ENCODE data around the gene SLC35G3.
"Not testable (repeated sequence)": the region's sequence is repeated elsewhere in the genome, so short reads cannot be mapped to it uniquely, and the experiment has no call there.

The SLC35G3 gene

DNA sequence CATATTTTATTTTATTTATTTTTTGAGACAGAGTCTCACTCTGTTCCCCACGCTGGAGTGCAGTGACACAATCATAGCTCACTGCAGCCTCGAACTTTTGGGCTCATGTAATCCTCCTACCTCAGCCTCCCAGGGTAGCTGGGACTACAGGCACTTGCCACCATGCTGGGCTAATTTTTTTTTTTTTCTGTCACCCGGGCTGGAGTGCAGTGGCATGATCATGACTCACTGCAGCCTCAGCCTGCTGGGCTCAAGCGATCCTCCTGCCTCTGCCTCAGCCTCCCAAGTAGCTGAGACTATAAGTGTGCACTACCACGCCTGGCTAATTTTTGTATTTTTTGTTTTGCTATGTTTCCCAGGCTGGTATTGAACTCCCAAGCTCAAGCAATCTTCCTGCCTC, 29.5 kb downstream of the SLC35G3 start:
- DNase-seq (ENCODE audit: low read depth): no peak

DNA sequence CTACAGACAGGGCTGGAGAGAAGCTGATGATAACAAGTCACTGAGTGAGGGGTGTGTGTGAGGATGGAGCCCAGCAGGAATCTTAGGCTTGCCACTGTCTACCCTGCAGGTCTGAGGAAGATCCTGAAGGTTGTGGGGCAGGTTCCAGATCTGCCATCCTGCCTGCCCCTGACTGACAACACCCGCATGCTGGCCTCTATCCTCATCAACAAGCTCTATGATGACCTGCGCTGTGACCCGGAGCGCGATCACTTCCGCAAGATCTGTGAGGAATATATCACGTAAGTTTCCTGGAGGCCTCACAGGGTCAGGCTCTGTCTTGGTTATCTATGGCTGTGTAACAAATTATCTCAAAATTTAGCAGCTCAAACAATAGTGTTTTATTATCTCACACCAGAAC, 30.3 kb downstream of the SLC35G3 start:
- DNase-seq (ENCODE audit: low read depth): no peak

GRCh38 chr17:35162755-35163154, 31.4 kb downstream of the SLC35G3 start:
- no peak for DNase-seq (ENCODE audit: low read depth)

GRCh38 chr17:35161281-35161761, 32.9 kb downstream of the SLC35G3 start:
- no peak for DNase-seq (ENCODE audit: low read depth)

DNA sequence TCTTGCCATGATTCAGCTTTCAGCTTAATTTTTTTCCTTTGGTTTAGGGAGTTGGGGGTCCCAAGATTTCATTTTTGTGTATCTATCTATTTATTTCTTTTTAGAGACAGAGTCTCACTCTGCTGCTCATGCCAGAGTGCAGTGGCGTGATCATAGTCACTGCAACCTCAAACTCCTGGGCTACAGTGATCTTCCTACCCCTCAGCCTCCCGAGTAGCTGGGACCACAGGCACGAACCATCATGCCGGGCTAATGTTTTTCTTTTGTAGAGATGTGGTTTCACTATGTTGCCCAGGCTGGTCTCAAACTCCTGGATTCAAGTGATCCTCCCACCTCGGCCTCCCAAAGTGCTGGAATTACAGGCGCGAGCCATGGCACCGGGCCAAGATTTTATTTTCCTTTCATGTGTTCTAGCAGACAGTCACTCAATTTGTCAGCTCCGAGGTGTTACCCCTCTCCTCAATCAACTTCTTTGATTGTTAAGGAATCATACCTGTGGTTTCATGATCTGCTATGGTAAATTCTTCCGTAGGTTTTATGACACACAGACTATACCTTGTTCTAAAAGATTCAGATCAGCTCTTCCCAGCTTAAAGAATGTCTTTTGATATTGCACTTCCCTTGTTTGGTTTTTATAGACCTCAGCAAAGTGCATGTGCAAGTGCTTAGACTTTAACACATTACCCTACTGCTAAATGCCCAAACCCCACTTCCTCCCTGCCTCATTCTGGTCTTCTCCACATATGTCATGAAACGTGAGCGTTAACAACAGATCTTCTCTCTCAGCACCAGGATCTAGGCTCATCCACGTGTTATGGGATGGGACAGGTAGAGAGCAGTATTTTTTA, 33.6 kb downstream of the SLC35G3 start:
- DNase-seq (ENCODE audit: low read depth): no peak

GRCh38 chr17:35159940-35160339, 34.3 kb downstream of the SLC35G3 start:
- DNase-seq (ENCODE audit: low read depth): no peak

GRCh38 chr17:35155246-35155645, 38.9 kb downstream of the SLC35G3 start:
- no peak for DNase-seq (ENCODE audit: low read depth)

DNA sequence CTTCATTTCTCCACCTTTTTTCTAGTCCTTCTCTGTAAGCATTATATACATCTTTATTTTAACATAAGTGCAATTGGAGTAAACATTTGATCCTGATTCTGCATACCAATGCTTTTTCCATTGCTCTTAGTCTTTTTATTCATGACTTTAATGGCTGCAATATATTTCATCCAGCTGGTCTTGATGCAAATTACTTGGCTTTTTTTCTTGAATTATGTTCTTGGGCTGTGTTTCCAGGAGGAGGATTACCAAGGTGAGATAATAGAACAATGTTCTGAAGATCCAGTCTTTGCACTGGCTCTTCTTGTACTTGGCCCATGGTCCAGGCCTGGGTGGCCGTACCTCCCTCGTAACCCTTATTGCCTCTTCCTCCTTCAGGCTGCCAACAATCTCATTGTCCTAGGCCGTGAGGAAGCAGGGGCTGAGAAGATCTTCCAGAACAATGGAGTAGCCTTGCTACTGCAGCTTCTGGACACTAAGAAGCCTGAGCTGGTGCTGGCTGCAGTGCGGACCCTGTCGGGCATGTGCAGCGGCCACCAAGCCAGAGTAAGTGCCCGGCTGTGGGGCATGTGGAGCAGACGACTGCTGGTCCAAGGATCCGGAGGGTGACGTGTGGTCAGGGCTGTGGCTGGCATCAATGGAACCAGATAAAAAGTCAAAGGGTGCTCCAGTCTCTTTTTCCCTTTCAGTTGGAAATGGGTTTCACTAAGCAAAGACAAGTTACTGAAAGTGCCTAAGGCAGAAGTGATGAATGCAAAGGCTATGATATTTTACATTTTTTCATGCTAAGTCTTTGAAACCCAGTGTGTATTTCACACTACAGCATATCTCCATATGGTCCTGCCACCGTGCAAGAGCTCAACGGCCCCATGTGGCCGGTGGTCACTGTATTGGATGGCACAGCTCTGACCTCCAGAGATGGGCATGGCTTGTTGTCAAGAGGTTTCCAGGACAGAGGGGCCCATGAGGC, 39.7 kb downstream of the SLC35G3 start:
- no peak for DNase-seq (ENCODE audit: low read depth)

GRCh38 chr17:35152421-35153140, 41.6 kb downstream of the SLC35G3 start:
- DNase-seq (ENCODE audit: low read depth): no peak

DNA sequence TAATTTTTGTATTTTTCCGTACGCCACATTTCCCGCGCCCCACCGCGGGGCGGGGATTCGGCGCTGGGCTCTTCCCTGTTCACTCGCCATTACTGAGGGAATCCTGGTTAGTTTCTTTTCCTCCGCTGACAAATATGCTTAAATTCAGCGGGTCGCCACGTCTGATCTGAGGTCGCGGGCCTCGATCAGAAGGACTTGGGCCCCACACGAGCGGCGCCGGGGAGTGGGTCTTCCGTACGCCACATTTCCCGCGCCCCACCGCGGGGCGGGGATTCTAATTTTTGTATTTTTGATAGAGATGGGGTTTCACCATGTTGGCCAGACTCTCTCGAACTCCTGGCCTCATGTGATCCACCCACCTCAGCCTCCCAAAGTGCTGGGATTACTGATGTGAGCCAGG, 43.1 kb downstream of the SLC35G3 start:
- not testable (repeated sequence) for DNase-seq (ENCODE audit: low read depth)

GRCh38 chr17:35149941-35150340, 44.3 kb downstream of the SLC35G3 start:
- DNase-seq (ENCODE audit: low read depth): no peak

DNA sequence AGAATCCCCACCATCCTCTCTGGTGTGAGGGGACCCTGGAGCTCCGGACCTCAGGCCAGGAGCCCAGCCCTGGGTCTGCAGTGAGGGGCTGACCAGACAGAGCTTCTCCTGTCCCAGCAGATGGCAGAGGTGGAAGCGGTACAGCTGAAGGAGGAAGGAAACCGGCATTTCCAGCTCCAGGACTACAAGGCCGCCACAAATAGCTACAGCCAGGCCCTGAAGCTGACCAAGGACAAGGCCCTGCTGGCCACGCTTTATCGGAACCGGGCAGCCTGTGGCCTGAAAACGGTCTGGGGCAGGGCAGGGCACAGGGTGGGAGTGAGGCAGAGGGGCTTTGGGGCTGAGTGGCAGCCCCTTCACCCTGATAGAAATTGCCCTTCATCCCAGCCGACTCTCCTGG, 46.0 kb downstream of the SLC35G3 start:
- no peak for DNase-seq (ENCODE audit: low read depth)

DNA sequence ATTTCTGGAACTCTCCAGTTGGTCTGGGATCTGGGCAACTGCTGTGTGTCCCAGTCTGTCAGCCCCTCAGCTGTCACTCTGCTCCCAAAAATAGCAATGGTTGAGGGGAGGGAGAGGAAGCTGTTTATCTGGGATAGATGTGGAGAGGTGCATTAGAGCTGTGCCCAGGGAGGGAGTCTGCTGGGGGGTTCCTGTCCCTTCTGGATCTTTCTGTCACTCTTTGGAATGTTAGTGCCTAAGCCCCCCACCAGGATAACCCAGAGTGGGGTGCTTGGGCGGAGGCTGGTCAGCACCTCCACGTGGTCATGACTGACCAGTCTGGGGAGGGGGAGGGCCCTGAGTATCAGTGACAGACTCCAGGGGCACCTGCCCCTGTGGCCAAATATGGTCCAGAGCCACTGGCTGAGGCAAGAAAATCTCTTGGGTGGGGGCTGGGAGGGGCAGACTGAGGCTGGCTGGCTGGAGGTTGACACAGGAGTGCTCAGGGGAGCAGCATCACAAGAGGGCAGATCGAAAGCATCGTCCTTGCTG, 46.8 kb downstream of the SLC35G3 start, which contains the start of gene UNC45B:
TSS of gene UNC45B (plus strand) at position 443 of the 531 bp plus-strand sequence. CDS start 447 bp downstream, outside the sequence.
- no peak for DNase-seq (ENCODE audit: low read depth)

DNA sequence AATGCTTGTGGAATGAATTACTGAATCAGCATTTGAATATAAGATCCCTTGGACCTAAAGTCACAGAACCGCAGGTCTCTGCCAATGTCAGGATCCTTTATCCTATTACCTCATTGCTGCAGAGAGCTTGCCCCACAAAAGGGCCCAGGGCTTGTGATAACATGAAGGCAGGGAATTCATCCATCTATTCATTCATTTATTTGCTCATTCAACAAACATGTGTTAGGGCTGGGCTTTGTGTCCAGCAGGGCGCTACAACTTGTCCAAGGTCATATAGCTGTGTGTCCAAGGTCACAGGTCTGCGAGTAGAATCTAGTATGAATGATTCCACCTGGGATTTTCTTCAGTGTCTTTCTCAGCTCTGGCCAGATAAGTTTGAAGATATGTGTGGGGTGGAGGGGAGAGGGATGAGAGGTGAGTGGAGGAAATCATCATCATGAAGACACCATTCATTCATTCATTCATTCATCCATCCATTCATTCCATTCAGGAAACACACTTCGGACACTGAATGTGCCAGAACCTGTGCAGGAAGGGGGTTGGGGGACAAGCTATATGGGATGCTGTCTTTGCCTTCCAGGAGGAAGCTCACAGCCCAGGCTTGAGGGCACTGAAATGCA, 47.9 kb downstream of the SLC35G3 start:
- no peak for DNase-seq (ENCODE audit: low read depth)

GRCh38 chr17:35144840-35145239, 49.4 kb downstream of the SLC35G3 start:
- DNase-seq (ENCODE audit: low read depth): no peak

Data from fibroblast of the conjunctiva (primary cell).